ENCODE data around the gene SMIM35.

- TF ChIP-seq CTCF (IDR thresholded peaks at IDR 0.05) (no peak), POLR2A (IDR thresholded peaks at IDR 0.05) (no peak)
Measured at GRCh38 chr11:118002010-118002540, 84.7 kb downstream of the SMIM35 start.

Data from transverse colon (tissue), 3 donors.